OCI-LY3 (cell line): ENCODE results near the gene GRID2.

ENCODE experiments used
- H2AFZ ChIP-seq: fragments of 200-600, 300-600 bp; shearing (Covaris generic); 2 replicates; pipeline ENCODE4 v1.6.0; 2014; ENCODE audit warnings: antibody characterized with exemption, low read depth, low read length
- H3K27ac ChIP-seq: fragments of 200-600, 300-600 bp; sonication (generic); 2 replicates; pipeline ENCODE4 v1.5.1; 2014; ENCODE audit warnings: mild to moderate bottlenecking, low read length, moderate library complexity, mixed read lengths
- H3K27me3 ChIP-seq: fragments of 200-600, 300-600 bp; sonication (generic); 2 replicates; pipeline ENCODE4 v1.6.1; 2014; ENCODE audit warnings: low read depth, low read length, mixed read lengths
- H3K36me3 ChIP-seq: fragments of 200-600, 300-600 bp; sonication (generic); replicated peaks from 2 replicates; pipeline ENCODE3; 2014; ENCODE audit warnings: low read depth, low read length, mixed read lengths
- H3K4me1 ChIP-seq: fragments of 300-600, 200-600 bp; sonication (generic); 2 replicates; pipeline ENCODE4 v1.6.1; 2014; ENCODE audit warnings: low read length, mixed read lengths
- H3K4me2 ChIP-seq: fragments of 200-600, 300-600 bp; sonication (generic); 2 replicates; pipeline ENCODE4 v1.6.1; 2014; ENCODE audit warnings: low read length, mixed read lengths
- H3K4me3 ChIP-seq: fragments of 300-600, 200-600 bp; sonication (generic); 2 replicates; pipeline ENCODE4 v1.5.1; 2014; ENCODE audit warnings: antibody characterized with exemption, mild to moderate bottlenecking, low read length, moderate library complexity
- H3K79me2 ChIP-seq: fragments of 300-600, 200-600 bp; shearing (Covaris generic); 2 replicates; pipeline ENCODE4 v1.6.1; 2014; ENCODE audit warnings: mild to moderate bottlenecking, low read length, mixed read lengths
- H3K9ac ChIP-seq: fragments of 300-600, 200-600 bp; shearing (Covaris generic); 2 replicates; pipeline ENCODE4 v1.6.0; 2014; ENCODE audit warnings: mild to moderate bottlenecking, low read length, moderate library complexity
- H3K9me3 ChIP-seq: fragments of 200-600, 300-600 bp; shearing (Covaris generic); 2 replicates; pipeline ENCODE4 v1.6.1; 2014; ENCODE audit warnings: low read length, mixed read lengths; ENCODE audit not compliant: insufficient read depth
- H4K20me1 ChIP-seq: fragments of 200-600, 300-600 bp; sonication (generic); 2 replicates; pipeline ENCODE4 v1.6.1; 2016; ENCODE audit warnings: low read length, mixed read lengths; ENCODE audit not compliant: insufficient read depth
- CTCF ChIP-seq: fragments of 200-600, 300-600 bp; sonication (generic); IDR thresholded peaks from 2 replicates; pipeline ENCODE4 v1.5.1; 2014; ENCODE audit warnings: antibody characterized with exemption, low read length, low read depth
- EZH2phosphoT487 ChIP-seq: fragments of 200-600 bp; shearing (Covaris generic); IDR thresholded peaks from 2 replicates; pipeline ENCODE4 v1.6.1; 2018; ENCODE audit warnings: antibody characterized with exemption, mixed run types, low read depth

GRID2 gene

GRCh38 chr4:93370256-93370655 lies 1066.5 kb downstream of the GRID2 start:
- Histone ChIP-seq H3K27me3 (no peaks in the 10 kb centered on the region), H3K4me3 (no peak overlapping the region), H3K4me1 (no peaks in the 10 kb centered on the region), H2AFZ (no peak overlapping the region), H3K36me3 (no peaks in the 10 kb centered on the region), H3K79me2 (no peaks in the 10 kb centered on the region), H3K9me3 (no peaks in the 10 kb centered on the region), H3K27ac (no peak overlapping the region), H3K4me2 (no peak overlapping the region), H4K20me1 (no peaks in the 10 kb centered on the region), H3K9ac (no peak overlapping the region)
- no peak for TF ChIP-seq EZH2phosphoT487
- TF ChIP-seq CTCF = no peak

GRCh38 chr4:93373893-93374860 lies 1070.4 kb downstream of the GRID2 start:
- TF ChIP-seq EZH2phosphoT487 (no peak), CTCF (no peak)
- H3K27me3 ChIP-seq = no peaks in the 10 kb centered on the region
- no peaks in the 10 kb centered on the region for H3K36me3 ChIP-seq
- H3K27ac ChIP-seq = no peak overlapping the region
- H3K4me1 ChIP-seq = no peaks in the 10 kb centered on the region
- H3K4me3 ChIP-seq = no peak overlapping the region
- no peak overlapping the region for H3K4me2 ChIP-seq
- no peaks in the 10 kb centered on the region for H3K79me2 ChIP-seq
- no peak overlapping the region for H3K9ac ChIP-seq
- no peak overlapping the region for H2AFZ ChIP-seq
- H4K20me1 ChIP-seq = no peaks in the 10 kb centered on the region
- no peaks in the 10 kb centered on the region for H3K9me3 ChIP-seq

GRCh38 chr4:93384241-93384640 lies 1080.5 kb downstream of the GRID2 start:
- H3K27ac ChIP-seq = no peak overlapping the region

More at GRCh38 chr4:93384241-93384640, 1080.5 kb downstream of the GRID2 start:
- Histone ChIP-seq H3K9me3 (no peaks in the 10 kb centered on the region), H2AFZ (no peak overlapping the region), H3K36me3 (no peaks in the 10 kb centered on the region), H3K4me1 (no peaks in the 10 kb centered on the region), H3K79me2 (no peaks in the 10 kb centered on the region), H3K27me3 (no peaks in the 10 kb centered on the region), H3K4me2 (no peak overlapping the region), H3K4me3 (no peak overlapping the region), H4K20me1 (no peaks in the 10 kb centered on the region), H3K9ac (no peak overlapping the region)
- TF ChIP-seq CTCF (no peak), EZH2phosphoT487 (no peak)
